Psoas muscle (tissue), 8 donors: ENCODE data around the gene SNUPN. TPM values are rescaled to one million over a fixed set of nuclear protein-coding genes. Genes with fewer than 3 reads are reported as not detected.
A peak's percentile ranks its signal among the peaks of the same experiment; 100 is the strongest.

ENCODE experiments used
- ATAC-seq, 4 donors: fragments of 200-7000 bp; cut with Tn5 transposase; one replicate each; pipeline ENCODE4 v1.9.1; 2020; ENCODE audit warnings: moderate library complexity in 3 of 4, mild to moderate bottlenecking in 2 of 4
- DNase-seq, 2 donors: peaks; one replicate each; pipeline ENCODE4 v3.0.0-alpha.2; 2020
- H3K27ac ChIP-seq: fragments of 200-600 bp; one replicate; pipeline ENCODE4 v1.8.0; 2022
- H3K27me3 ChIP-seq, 3 donors: fragments of 200-600 bp in 1 of 3; one replicate each; pipeline versions ENCODE4 v1.6.1 to v1.8.0; 2013 to 2022; ENCODE audit warnings: low read length in 2 of 3, mild to moderate bottlenecking in 2 of 3, moderate library complexity in 1 of 3; ENCODE audit not compliant: insufficient read depth in 3 of 3
- H3K36me3 ChIP-seq, 2 donors: fragments of 200-600 bp in 1 of 2; one replicate each; pipeline versions ENCODE4 v1.6.1 to v1.8.0; 2013 to 2022; ENCODE audit warnings: low read depth in 1 of 2, mild to moderate bottlenecking in 1 of 2, moderate library complexity in 1 of 2; ENCODE audit not compliant: insufficient read depth in 1 of 2
- H3K4me1 ChIP-seq: fragments of 200-600 bp; one replicate; pipeline ENCODE4 v1.8.0; 2022
- H3K4me3 ChIP-seq: fragments of 200-600 bp; one replicate; pipeline ENCODE4 v1.8.0; 2022; ENCODE audit warnings: mild to moderate bottlenecking
- H3K9me3 ChIP-seq: fragments of 200-600 bp; one replicate; pipeline ENCODE4 v1.8.0; 2022
- CTCF ChIP-seq: fragments of 200-600 bp; IDR thresholded peaks from one replicate; pipeline ENCODE4 v1.8.0; 2022; ENCODE audit warnings: antibody characterized with exemption
- WGBS, 3 donors: extraction: QIAGEN DNeasy Blood & Tissue Kit; methylation state at CpG; one replicate each; pipeline versions ENCODE4 v1.1.6 to v1.1.7; 2013; 5-methylcytosine and 5-hydroxymethylcytosine counted together
- intact Hi-C, 2 donors: fragments of 100-400 bp; cut with DNase I; formaldehyde crosslinking; loops; one replicate each; pipeline versions ENCODE4 v1.11.0 to v1.14.2; 2022
- polyA plus RNA-seq, 3 donors: library from polyadenylated mRNA; stranded (reverse); fragments of 200-250 nt; gene quantifications; one replicate each; pipeline ENCODE4 v1.2.3, GENCODE V29; 2013
- total RNA-seq, 4 donors: library from RNA; stranded (reverse); fragmentation: NEBNext Ultra II Directional in 2 of 4; extraction: Animal tissue kit (Norgen Biotek cat#: 25700) in 2 of 4; gene quantifications; one replicate each; pipeline versions ENCODE4 v1.2.1 to v1.2.4, GENCODE V29; 2021 to 2023
- donor health status: healthy with polysubstance abuse.
- donor health status: DM: no; HTN: no; CAD: no; lungs with moderate emphysema.
- donor health status: Bipolar disorder and iron deficiency.
- donor health status: healthy.
- donor health status: DM: yes; HTN: yes; CAD: no.
- donor health status: DM: no; HTN: no; CAD: no.
- donor health status: DM: no; HTN: no; CAD: no.
- donor health status: DM: yes; HTN: yes; CAD: no.

The SNUPN gene
- total and polyA plus RNA-seq, 7 donors, result 17.1 to 40.9 (median 21.9) TPM

GRCh38 chr15:75597667-75598341 lies 27.7 kb downstream of the SNUPN start:
- H3K27me3 ChIP-seq, result no peaks in the 10 kb centered on the region
- no peak overlapping the region for H3K27ac ChIP-seq
- no peak for TF ChIP-seq CTCF
- intact Hi-C loops, result loop anchor here in 1 of 2 donors (10.0 kb wide), 1 partner anchor 73 kb away; no protein-coding TSS in a partner anchor
- H3K4me3 ChIP-seq, result no peak overlapping the region
- ATAC-seq (no peak), DNase-seq (no peak)
- H3K4me1 ChIP-seq, result peaks cover 10% of the 10 kb centered on the region
- WGBS, 3 donors, result 46 to 81% (median 53%) methylated on average over 3 of the region's 3 CpGs
- no peaks in the 10 kb centered on the region for H3K9me3 ChIP-seq
- H3K36me3 ChIP-seq, result peaks cover 7 to 70% of the 10 kb centered on the region in 2 donors

GRCh38 chr15:75596703-75597345 lies 28.7 kb downstream of the SNUPN start:
- TF ChIP-seq CTCF, result no peak
- Histone ChIP-seq H3K27me3 (no peaks in the 10 kb centered on the region), H3K4me1 (peaks cover 12% of the 10 kb centered on the region), H3K36me3 (peaks cover 4 to 65% of the 10 kb centered on the region in 2 donors), H3K9me3 (no peaks in the 10 kb centered on the region), H3K27ac (no peak overlapping the region), H3K4me3 (no peak overlapping the region)
- intact Hi-C loops, result loop anchor here in 1 of 2 donors (10.0 kb wide), 1 partner anchor 72 kb away; no protein-coding TSS in a partner anchor
- no peak for ATAC-seq
- no peak for DNase-seq
- WGBS, 3 donors, result 89 to 93% (median 91%) methylated on average over 3 of the region's 3 CpGs

GRCh38 chr15:75594276-75594675 lies 31.2 kb downstream of the SNUPN start:
- TF ChIP-seq CTCF, result no peak
- Histone ChIP-seq H3K4me1 (peaks cover 12% of the 10 kb centered on the region), H3K36me3 (peaks cover 4 to 50% of the 10 kb centered on the region in 2 donors), H3K9me3 (no peaks in the 10 kb centered on the region), H3K27me3 (no peaks in the 10 kb centered on the region), H3K27ac (no peak overlapping the region), H3K4me3 (no peak overlapping the region)
- peak; percentile 43 to 84 (median 76) for ATAC-seq
- DNase-seq, result no peak
- WGBS, 3 donors, result 58 to 74% (median 61%) methylated on average over 9 of the region's 9 CpGs
- intact Hi-C loops, result loop anchor here in 1 of 2 donors (10.0 kb wide), 1 partner anchor 69 kb away; no protein-coding TSS in a partner anchor

GRCh38 chr15:75591655-75592364 lies 33.7 kb downstream of the SNUPN start:
- Histone ChIP-seq H3K9me3 (no peaks in the 10 kb centered on the region), H3K4me1 (peaks cover 12% of the 10 kb centered on the region), H3K27ac (peak overlapping the region; percentile 53), H3K36me3 (peaks cover 4 to 31% of the 10 kb centered on the region in 2 donors), H3K4me3 (no peak overlapping the region), H3K27me3 (no peaks in the 10 kb centered on the region)
- DNase-seq (no peak), ATAC-seq (peak; percentile 79 to 82 (median 80))
- WGBS, 3 donors, result 48 to 72% (median 51%) methylated on average over 4 of the region's 4 CpGs
- TF ChIP-seq CTCF, result no peak
- intact Hi-C loops, result loop anchor here in 1 of 2 donors (10.0 kb wide), 1 partner anchor 67 kb away; no protein-coding TSS in a partner anchor
